T-helper 2 cell treated with Interferon-gamma antibody and Interleukin-4, amounts not matched to agents 5 μg/mL and 100 μg/mL, for 36 hours (primary cell): ENCODE data around the gene SPIN1.

ENCODE experiments used
- DNase-seq: peaks from one replicate; pipeline ENCODE4 v3.0.0; 2021; ENCODE audit warnings: low spot score
- H3K27ac Mint-ChIP-seq: one replicate; pipeline ENCODE4 v1.8.0; 2021; ENCODE audit warnings: mild to moderate bottlenecking, mixed read lengths
- H3K27me3 Mint-ChIP-seq: one replicate; pipeline ENCODE4 v1.8.0; 2021; ENCODE audit warnings: low read depth, mixed read lengths
- H3K36me3 Mint-ChIP-seq: one replicate; pipeline ENCODE4 v1.8.0; 2021; ENCODE audit warnings: low read depth, mixed read lengths
- H3K4me1 Mint-ChIP-seq: one replicate; pipeline ENCODE4 v1.8.0; 2021; ENCODE audit warnings: low read depth, mixed read lengths
- H3K4me3 Mint-ChIP-seq: one replicate; pipeline ENCODE4 v1.8.0; 2022; ENCODE audit warnings: mild to moderate bottlenecking, moderate library complexity, mixed read lengths
- H3K9me3 Mint-ChIP-seq: one replicate; pipeline ENCODE4 v1.8.0; 2021; ENCODE audit warnings: mixed read lengths

Gene SPIN1

DNA sequence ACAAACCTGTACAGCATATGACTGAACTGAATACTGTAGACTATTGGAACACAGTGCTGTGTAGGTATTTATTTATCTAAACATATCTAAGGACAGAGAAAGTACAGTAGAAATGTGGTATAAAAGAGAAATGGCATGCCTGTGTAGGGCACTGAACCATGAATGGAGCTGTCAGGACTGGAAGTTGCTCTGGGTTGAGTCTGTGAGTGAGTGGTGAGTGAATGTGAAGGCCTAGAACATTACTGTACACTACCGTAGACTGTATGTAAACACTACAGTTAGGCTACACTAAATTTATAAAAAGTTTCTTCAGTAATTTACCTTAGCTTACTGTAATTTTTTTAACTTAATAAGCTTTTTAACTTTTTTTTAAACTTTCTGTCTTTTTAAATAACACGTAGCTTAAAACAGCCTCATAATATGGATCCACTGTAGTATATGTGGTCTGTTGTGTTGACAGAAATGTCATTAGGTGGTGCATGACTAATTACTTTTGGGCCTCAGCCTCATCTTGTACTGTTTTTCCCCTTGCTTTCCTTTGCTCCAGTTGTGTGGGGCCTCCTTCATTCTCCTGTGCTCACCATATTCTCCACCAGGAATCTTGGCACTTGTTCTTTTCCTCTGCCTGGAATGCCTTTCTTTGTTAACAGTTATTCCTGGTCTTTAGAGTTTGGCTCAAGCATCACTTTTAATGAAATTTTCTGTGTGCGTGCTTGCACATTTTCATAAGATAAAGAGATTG is 8.8 kb downstream of the SPIN1 start:
- no peak overlapping the region for H3K27ac Mint-ChIP-seq
- H3K27me3 Mint-ChIP-seq, result no peaks in the 10 kb centered on the region
- H3K4me3 Mint-ChIP-seq, result no peak overlapping the region
- H3K4me1 Mint-ChIP-seq, result peaks cover 6% of the 10 kb centered on the region
- peaks cover 15% of the 10 kb centered on the region for H3K36me3 Mint-ChIP-seq
- no peak for DNase-seq
- H3K9me3 Mint-ChIP-seq, result no peaks in the 10 kb centered on the region

DNA sequence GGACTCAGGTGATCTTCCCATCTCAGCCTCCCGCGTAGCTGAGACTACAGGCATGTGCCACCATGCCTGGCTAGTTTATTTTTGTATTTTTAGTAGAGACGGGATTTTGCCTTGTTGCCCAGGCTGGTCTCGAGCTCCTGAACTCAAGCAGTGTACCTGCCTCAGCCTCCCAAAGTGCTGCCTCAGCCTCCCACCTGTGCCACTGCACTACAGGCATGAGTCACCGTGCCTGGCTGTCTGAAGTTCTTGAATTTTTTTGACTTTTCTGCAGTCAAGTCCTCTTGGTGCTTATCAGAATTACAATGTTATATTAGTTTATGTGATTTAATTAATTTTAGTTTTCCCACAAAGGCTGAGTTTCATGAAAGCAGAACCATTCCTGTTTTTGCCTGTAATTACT is 9.8 kb downstream of the SPIN1 start:
- peaks cover 4% of the 10 kb centered on the region for H3K4me1 Mint-ChIP-seq
- H3K27me3 Mint-ChIP-seq, result no peaks in the 10 kb centered on the region
- H3K4me3 Mint-ChIP-seq, result no peak overlapping the region
- no peaks in the 10 kb centered on the region for H3K9me3 Mint-ChIP-seq
- no peak overlapping the region for H3K27ac Mint-ChIP-seq
- peaks cover 15% of the 10 kb centered on the region for H3K36me3 Mint-ChIP-seq
- DNase-seq, result no peak

DNA sequence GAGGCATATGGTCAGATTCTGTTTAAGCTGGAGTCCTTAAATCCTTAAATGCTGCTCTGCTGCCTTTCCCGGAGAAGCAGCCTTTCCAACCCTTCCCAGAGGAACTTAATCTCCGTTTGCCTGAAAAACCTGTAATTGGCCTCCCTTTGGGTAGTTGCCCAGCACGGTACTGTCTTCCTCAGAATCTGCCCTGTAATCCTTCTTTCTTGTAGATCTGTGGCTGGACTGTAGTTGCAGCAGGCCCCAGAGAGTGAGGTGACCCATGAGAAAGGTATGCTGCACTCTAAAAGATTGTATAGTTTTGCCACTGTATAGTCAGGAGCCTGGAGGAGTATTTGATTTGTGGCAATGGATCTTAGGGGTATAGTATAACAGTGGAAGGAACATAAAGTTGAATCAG is 11.7 kb downstream of the SPIN1 start:
- H3K4me3 Mint-ChIP-seq, result no peak overlapping the region
- peaks cover 4% of the 10 kb centered on the region for H3K4me1 Mint-ChIP-seq

DNA sequence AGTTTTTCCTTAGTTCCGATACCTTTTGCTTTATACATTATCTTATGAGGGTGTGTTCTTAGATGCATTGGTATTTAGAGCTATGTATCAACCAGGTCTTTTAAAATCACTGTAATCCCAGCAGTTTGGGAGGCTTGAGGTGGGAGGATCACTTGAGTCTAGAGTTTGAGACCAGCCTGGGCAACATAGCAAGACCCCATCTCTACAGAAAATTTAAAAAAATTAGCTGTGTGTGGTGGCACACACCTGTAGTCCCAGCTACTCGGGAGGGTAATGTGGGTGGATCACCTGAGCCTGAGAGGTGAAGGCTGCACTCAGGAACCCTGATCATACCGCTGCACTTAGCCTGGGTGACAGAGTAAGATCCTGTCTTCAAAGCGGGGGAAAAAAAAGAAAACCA is 15.1 kb downstream of the SPIN1 start:
- H3K36me3 Mint-ChIP-seq, result peaks cover 13% of the 10 kb centered on the region

More for the DNA sequence above, 11.7 kb downstream of the SPIN1 start:
- peaks cover 15% of the 10 kb centered on the region for H3K36me3 Mint-ChIP-seq
- no peak for DNase-seq
- H3K9me3 Mint-ChIP-seq, result no peaks in the 10 kb centered on the region
- H3K27ac Mint-ChIP-seq, result no peak overlapping the region
- H3K27me3 Mint-ChIP-seq, result no peaks in the 10 kb centered on the region

DNA sequence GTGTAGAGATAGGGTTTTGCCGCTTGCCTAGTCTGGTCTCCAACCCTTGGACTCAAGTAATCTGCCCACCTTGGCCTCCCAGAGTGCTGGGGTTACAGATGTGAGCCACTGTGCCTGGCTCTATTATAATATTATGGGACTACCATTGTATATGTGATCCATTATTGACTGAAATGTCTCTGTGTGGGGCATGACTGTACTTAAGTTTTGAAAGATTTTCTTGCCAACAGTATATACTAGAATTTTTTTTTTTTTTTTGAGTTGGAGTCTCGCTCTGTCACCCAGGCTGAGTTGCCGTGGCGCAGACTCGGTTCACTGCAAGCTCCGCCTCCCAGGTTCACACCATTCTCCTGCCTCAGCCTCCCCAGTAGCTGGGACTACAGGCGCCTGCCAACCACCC is 17.8 kb downstream of the SPIN1 start:
- Mint-ChIP-seq H3K4me3 (no peak overlapping the region), H3K27ac (no peak overlapping the region), H3K27me3 (no peaks in the 10 kb centered on the region), H3K9me3 (peaks cover 5% of the 10 kb centered on the region), H3K36me3 (peaks cover 18% of the 10 kb centered on the region), H3K4me1 (no peaks in the 10 kb centered on the region)
- no peak for DNase-seq

More for the DNA sequence above, 15.1 kb downstream of the SPIN1 start:
- H3K27me3 Mint-ChIP-seq, result no peaks in the 10 kb centered on the region
- no peak overlapping the region for H3K4me3 Mint-ChIP-seq
- peaks cover 4% of the 10 kb centered on the region for H3K4me1 Mint-ChIP-seq
- H3K9me3 Mint-ChIP-seq, result no peaks in the 10 kb centered on the region
- H3K27ac Mint-ChIP-seq, result no peak overlapping the region
- DNase-seq, result no peak

DNA sequence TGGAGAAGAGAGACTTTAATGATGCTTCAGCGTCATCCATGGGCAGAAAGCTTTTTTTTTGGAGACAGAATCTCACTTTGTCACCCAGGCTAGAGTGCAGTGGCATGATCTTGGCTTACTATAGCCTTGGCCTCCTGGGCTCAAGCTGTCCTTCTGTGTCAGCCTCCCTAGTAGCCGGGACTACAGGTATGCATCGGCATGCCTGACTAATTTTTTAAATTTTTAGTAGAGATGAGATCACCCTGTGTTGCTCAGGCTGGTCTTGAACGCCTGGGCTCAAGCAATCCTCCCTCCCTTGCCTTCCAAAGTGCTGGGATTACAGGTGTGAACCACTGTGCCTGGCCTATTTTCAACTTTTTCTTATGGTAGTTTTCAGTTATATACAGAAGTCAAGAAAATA is 23.2 kb downstream of the SPIN1 start:
- Mint-ChIP-seq H3K27me3 (no peaks in the 10 kb centered on the region), H3K4me3 (no peak overlapping the region), H3K4me1 (no peaks in the 10 kb centered on the region), H3K27ac (no peak overlapping the region), H3K9me3 (peaks cover 22% of the 10 kb centered on the region), H3K36me3 (peaks cover 34% of the 10 kb centered on the region)
- DNase-seq, result no peak

- peaks cover 58% of the 10 kb centered on the region for H3K36me3 Mint-ChIP-seq
- H3K4me3 Mint-ChIP-seq, result no peak overlapping the region
- DNase-seq, result no peak
- no peak overlapping the region for H3K27ac Mint-ChIP-seq
- H3K9me3 Mint-ChIP-seq, result peaks cover 45% of the 10 kb centered on the region
- H3K27me3 Mint-ChIP-seq, result no peaks in the 10 kb centered on the region
- peaks cover 8% of the 10 kb centered on the region for H3K4me1 Mint-ChIP-seq
These were observed 26.1 kb downstream of the SPIN1 start for GRCh38 chr9:88414298-88414697.

- Mint-ChIP-seq H3K4me1 (peaks cover 8% of the 10 kb centered on the region), H3K9me3 (peaks cover 56% of the 10 kb centered on the region), H3K27me3 (no peaks in the 10 kb centered on the region), H3K36me3 (peaks cover 72% of the 10 kb centered on the region), H3K27ac (peak overlapping the region; percentile 56), H3K4me3 (no peak overlapping the region)
- DNase-seq, result no peak
These were observed 29.8 kb downstream of the SPIN1 start for GRCh38 chr9:88418025-88418424.

- peaks cover 8% of the 10 kb centered on the region for H3K4me1 Mint-ChIP-seq
- H3K27me3 Mint-ChIP-seq, result no peaks in the 10 kb centered on the region
- peak; percentile 44 for DNase-seq
- H3K27ac Mint-ChIP-seq, result peak overlapping the region; percentile 38
- peaks cover 54% of the 10 kb centered on the region for H3K9me3 Mint-ChIP-seq
- peaks cover 70% of the 10 kb centered on the region for H3K36me3 Mint-ChIP-seq
- H3K4me3 Mint-ChIP-seq, result no peak overlapping the region
These were observed 30.7 kb downstream of the SPIN1 start for GRCh38 chr9:88418715-88419540.

GRCh38 chr9:88420227-88420626 is 32.0 kb downstream of the SPIN1 start:
- H3K36me3 Mint-ChIP-seq, result peaks cover 64% of the 10 kb centered on the region
- H3K4me1 Mint-ChIP-seq, result peaks cover 8% of the 10 kb centered on the region
- H3K4me3 Mint-ChIP-seq, result no peak overlapping the region
- H3K9me3 Mint-ChIP-seq, result peaks cover 46% of the 10 kb centered on the region
- no peak for DNase-seq
- H3K27me3 Mint-ChIP-seq, result no peaks in the 10 kb centered on the region
- no peak overlapping the region for H3K27ac Mint-ChIP-seq

GRCh38 chr9:88421348-88421747 is 33.1 kb downstream of the SPIN1 start:
- H3K27me3 Mint-ChIP-seq, result no peaks in the 10 kb centered on the region
- DNase-seq, result no peak
- H3K36me3 Mint-ChIP-seq, result peaks cover 58% of the 10 kb centered on the region
- H3K4me3 Mint-ChIP-seq, result no peak overlapping the region
- no peak overlapping the region for H3K27ac Mint-ChIP-seq
- peaks cover 41% of the 10 kb centered on the region for H3K9me3 Mint-ChIP-seq
- H3K4me1 Mint-ChIP-seq, result peaks cover 8% of the 10 kb centered on the region

GRCh38 chr9:88425538-88425950 is 37.3 kb downstream of the SPIN1 start:
- Mint-ChIP-seq H3K9me3 (peaks cover 13% of the 10 kb centered on the region), H3K4me1 (peaks cover 2% of the 10 kb centered on the region), H3K27ac (no peak overlapping the region), H3K36me3 (peaks cover 28% of the 10 kb centered on the region), H3K4me3 (no peak overlapping the region), H3K27me3 (no peaks in the 10 kb centered on the region)
- no peak for DNase-seq

GRCh38 chr9:88426651-88427050 is 38.4 kb downstream of the SPIN1 start:
- DNase-seq, result no peak
- H3K27me3 Mint-ChIP-seq, result no peaks in the 10 kb centered on the region
- peaks cover 2% of the 10 kb centered on the region for H3K9me3 Mint-ChIP-seq
- H3K4me3 Mint-ChIP-seq, result no peak overlapping the region
- peaks cover 20% of the 10 kb centered on the region for H3K36me3 Mint-ChIP-seq
- H3K27ac Mint-ChIP-seq, result no peak overlapping the region
- peaks cover 2% of the 10 kb centered on the region for H3K4me1 Mint-ChIP-seq

DNA sequence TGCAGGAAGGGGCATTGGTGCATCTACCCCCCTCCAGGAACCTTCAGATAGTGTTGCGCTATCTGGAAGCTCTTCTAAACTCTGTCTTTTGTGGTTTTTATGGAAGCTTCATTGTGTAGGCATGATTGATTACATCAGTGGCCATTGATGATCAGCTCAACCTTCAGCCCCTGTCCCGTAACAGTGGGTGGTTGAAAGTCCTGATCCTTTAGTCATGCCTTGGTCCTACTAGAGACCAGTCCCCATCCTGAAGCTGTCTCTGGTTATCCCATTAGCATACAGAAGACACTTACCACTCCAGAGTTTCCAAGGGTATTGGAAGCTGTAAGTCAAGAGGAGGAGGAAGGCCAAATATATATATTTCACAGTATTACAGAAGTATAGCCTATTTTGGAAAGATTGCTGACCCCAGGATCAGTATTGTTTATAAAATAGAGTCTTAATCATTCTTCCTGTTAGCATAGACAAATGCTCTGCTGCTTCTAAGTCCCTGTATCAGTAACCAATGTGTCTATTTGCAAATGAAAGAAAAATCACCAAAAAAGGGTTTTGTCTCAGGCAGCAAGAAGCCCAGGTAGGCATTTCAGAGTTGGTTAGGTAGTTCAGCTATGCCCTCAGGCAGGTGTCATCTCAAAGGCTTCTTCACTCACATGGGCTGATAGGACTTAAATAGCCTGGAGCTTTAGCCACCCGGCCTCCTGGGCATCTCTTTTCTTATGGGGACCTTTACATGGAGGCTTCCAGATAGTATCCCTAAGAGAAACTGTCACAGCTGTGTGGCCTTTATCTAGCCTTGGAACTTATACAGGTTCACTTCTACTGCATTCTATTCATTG is 41.6 kb downstream of the SPIN1 start:
- no peak overlapping the region for H3K27ac Mint-ChIP-seq
- peaks cover 13% of the 10 kb centered on the region for H3K4me1 Mint-ChIP-seq
- no peak overlapping the region for H3K4me3 Mint-ChIP-seq
- DNase-seq, result no peak
- H3K27me3 Mint-ChIP-seq, result no peaks in the 10 kb centered on the region
- peaks cover 27% of the 10 kb centered on the region for H3K36me3 Mint-ChIP-seq
- H3K9me3 Mint-ChIP-seq, result no peaks in the 10 kb centered on the region
